Stimulated activated CD4-positive, alpha-beta T cell treated with anti-CD3 and anti-CD28 coated beads, Interleukin-4, amount 100 ng/mL, for 1 hour (primary cell): Measurements from ENCODE around the gene DNAJC3.
"Not testable (repeated sequence)": the region's sequence is repeated elsewhere in the genome, so short reads cannot be mapped to it uniquely, and the experiment has no call there.

ENCODE experiments used
- DNase-seq: peaks from one replicate; pipeline ENCODE4 v3.0.0-alpha.2; 2020

The DNAJC3 gene

GRCh38 chr13:95676105-95676761, 706 bp upstream of the DNAJC3 start:
- no peak for DNase-seq

GRCh38 chr13:95677564-95678266, 776 bp downstream of the DNAJC3 start:
- no peak for DNase-seq

- DNase-seq = no peak
Observed at GRCh38 chr13:95678967-95679366, 2.0 kb downstream of the DNAJC3 start.

- no peak for DNase-seq
Observed at GRCh38 chr13:95679722-95680121, 2.8 kb downstream of the DNAJC3 start.

GRCh38 chr13:95684418-95684817, 7.5 kb downstream of the DNAJC3 start:
- DNase-seq = no peak

- DNase-seq = not testable (repeated sequence)
Observed at GRCh38 chr13:95684960-95685359, 8.0 kb downstream of the DNAJC3 start.

GRCh38 chr13:95689582-95689926, 12.6 kb downstream of the DNAJC3 start:
- DNase-seq = no peak

GRCh38 chr13:95690986-95691385, 14.0 kb downstream of the DNAJC3 start:
- DNase-seq = not testable (repeated sequence)

- DNase-seq = no peak
Observed at GRCh38 chr13:95697052-95697680, 20.2 kb downstream of the DNAJC3 start.

- no peak for DNase-seq
Observed at GRCh38 chr13:95698047-95698749, 21.3 kb downstream of the DNAJC3 start.

GRCh38 chr13:95703576-95703975, 26.6 kb downstream of the DNAJC3 start:
- no peak for DNase-seq

- DNase-seq = no peak
Observed at GRCh38 chr13:95704510-95704909, 27.6 kb downstream of the DNAJC3 start.

GRCh38 chr13:95706356-95706755, 29.4 kb downstream of the DNAJC3 start:
- no peak for DNase-seq

GRCh38 chr13:95707035-95707434, 30.1 kb downstream of the DNAJC3 start:
- DNase-seq = no peak

- no peak for DNase-seq
Observed at GRCh38 chr13:95707442-95708390, 30.8 kb downstream of the DNAJC3 start.

GRCh38 chr13:95708391-95708774, 31.4 kb downstream of the DNAJC3 start:
- DNase-seq = no peak

- no peak for DNase-seq
Observed at GRCh38 chr13:95708811-95709500, 32.0 kb downstream of the DNAJC3 start.

- DNase-seq = no peak
Observed at GRCh38 chr13:95710313-95710712, 33.4 kb downstream of the DNAJC3 start.

- not testable (repeated sequence) for DNase-seq
Observed at GRCh38 chr13:95712846-95713245, 35.9 kb downstream of the DNAJC3 start.

- DNase-seq = no peak
Observed at GRCh38 chr13:95713651-95714050, 36.7 kb downstream of the DNAJC3 start.

GRCh38 chr13:95714142-95714832, 37.3 kb downstream of the DNAJC3 start:
- DNase-seq = no peak
